Endothelial cell of umbilical vein (primary cell): Measurements from ENCODE around the gene EMC9. TPM values are rescaled to one million over a fixed set of nuclear protein-coding genes. Genes with fewer than 3 reads are reported as not detected.

Source experiments
- BruUV-seq: library from RNA; stranded (reverse); fragments of 400-500 nt; replicated peaks from 2 replicates; lab custom pipeline; 2021; lab: Mats Ljungman, UMichigan
- CTCF ChIA-PET: fragments of 300-600, 350-600 bp; sonication (Branson Sonifier 250); formaldehyde crosslinking; loops from one replicate; lab custom pipeline; 2021; ENCODE audit warnings: antibody characterized with exemption, inconsistent platforms; lab: Charles Lee
- POLR2A ChIA-PET: fragments of 300-600, 350-600 bp; sonication (Branson Sonifier 250); formaldehyde crosslinking; loops from one replicate; lab custom pipeline; 2021; ENCODE audit warnings: antibody characterized with exemption, inconsistent platforms; lab: Charles Lee
- DNase-seq: peaks from one replicate; pipeline ENCODE4 v3.0.0-alpha.2; 2011; ENCODE audit warnings: low read depth, low spot score
- FAIRE-seq: peaks from 2 replicates; lab custom pipeline; 2011; peaks lifted over from hg19 to GRCh38; lab: Jason Lieb, UNC
- H2AFZ ChIP-seq: 2 replicates; pipeline ENCODE4 v1.6.0; 2012; ENCODE audit warnings: low read depth, low read length, control low read depth, inconsistent platforms
- H3K27ac ChIP-seq: 2 replicates; pipeline ENCODE4 v1.5.1; 2011; ENCODE audit warnings: low read depth, mild to moderate bottlenecking, control low read depth, low read length, moderate library complexity; ENCODE audit not compliant: insufficient read depth
- H3K27me3 ChIP-seq, 2 experiments: 2 replicates each; pipeline versions ENCODE4 v1.6.0 to v1.6.1; 2011; ENCODE audit warnings: low read length in 2 of 2, mixed read lengths in 1 of 2; ENCODE audit not compliant: control insufficient read depth in 2 of 2, insufficient read depth in 2 of 2
- H3K36me3 ChIP-seq, 2 experiments: 2 replicates in 1 of 2; 3 replicates in 1 of 2; pipeline ENCODE4 v1.5.1; 2011; ENCODE audit warnings: low read length in 2 of 2, mild to moderate bottlenecking in 1 of 2, moderate library complexity in 1 of 2; ENCODE audit not compliant: control insufficient read depth in 2 of 2, insufficient read depth in 2 of 2; ENCODE audit errors: extremely low read depth in 1 of 2
- H3K4me1 ChIP-seq: 3 replicates; pipeline ENCODE4 v1.5.1; 2011; ENCODE audit warnings: mild to moderate bottlenecking, low read length; ENCODE audit not compliant: control insufficient read depth, insufficient read depth; ENCODE audit errors: extremely low read depth
- H3K4me2 ChIP-seq: 2 replicates; pipeline ENCODE4 v1.6.1; 2011; ENCODE audit warnings: low read length, control low read depth, mixed read lengths; ENCODE audit not compliant: insufficient read depth
- H3K4me3 ChIP-seq, 3 experiments: fragments of 200-600 bp in 1 of 3; sonication (generic), shearing (Covaris generic) in 1 of 3; replicated peaks in 1 of 3; 2 replicates each; pipeline ENCODE4 v1.5.1; 2011 to 2016; ENCODE audit warnings: control low read depth in 3 of 3, low read length in 3 of 3, mild to moderate bottlenecking in 2 of 3, inconsistent platforms in 1 of 3, low read depth in 1 of 3, moderate library complexity in 1 of 3; ENCODE audit not compliant: insufficient read depth in 1 of 3
- H3K79me2 ChIP-seq: 2 replicates; pipeline ENCODE4 v1.6.0; 2012; ENCODE audit warnings: low read length, inconsistent platforms; ENCODE audit not compliant: control insufficient read depth, insufficient read depth
- H3K9ac ChIP-seq: replicated peaks from 2 replicates; pipeline ENCODE3; 2011; ENCODE audit warnings: low read length, control low read depth; ENCODE audit not compliant: insufficient read depth; ENCODE audit errors: extremely low read depth
- H3K9me1 ChIP-seq: replicated peaks from 3 replicates; pipeline ENCODE4 v1.6.0; 2011; ENCODE audit warnings: mild to moderate bottlenecking, low read length; ENCODE audit not compliant: control insufficient read depth, insufficient read depth; ENCODE audit errors: extremely low read depth
- H3K9me3 ChIP-seq: replicated peaks from 2 replicates; pipeline ENCODE4 v1.5.1; 2012; ENCODE audit warnings: low read length, inconsistent platforms; ENCODE audit not compliant: control insufficient read depth, insufficient read depth
- H4K20me1 ChIP-seq: replicated peaks from 2 replicates; pipeline ENCODE3; 2011; ENCODE audit warnings: mild to moderate bottlenecking, low read length; ENCODE audit not compliant: control insufficient read depth, insufficient read depth; ENCODE audit errors: extremely low read depth
- CTCF ChIP-seq, 2 donors: IDR thresholded peaks; 1 replicate in 1 of 2; 2 replicates in 1 of 2; pipeline ENCODE4 v1.5.1; 2011; ENCODE audit warnings: low read length in 2 of 2, mild to moderate bottlenecking in 2 of 2, moderate library complexity in 2 of 2, control low read depth in 1 of 2, inconsistent platforms in 1 of 2, low read depth in 1 of 2; ENCODE audit not compliant: insufficient read depth in 1 of 2; ENCODE audit errors: extremely low read depth in 1 of 2
- EZH2 ChIP-seq: IDR thresholded peaks from 2 replicates; pipeline ENCODE4 v1.6.1; 2012; ENCODE audit warnings: borderline replicate concordance, low read depth, mild to moderate bottlenecking, moderate library complexity, low read length, inconsistent platforms; ENCODE audit not compliant: severe bottlenecking
- FOS ChIP-seq: IDR thresholded peaks from 2 replicates; pipeline ENCODE4 v1.6.1; 2011; ENCODE audit warnings: mild to moderate bottlenecking, low read length, moderate library complexity, borderline replicate concordance; ENCODE audit not compliant: insufficient read depth
- GATA2 ChIP-seq: IDR thresholded peaks from 2 replicates; pipeline ENCODE4 v1.7.0; 2011; ENCODE audit warnings: low read depth, mild to moderate bottlenecking, moderate library complexity, mixed read lengths, low read length; ENCODE audit not compliant: insufficient read length, insufficient read depth
- JUN ChIP-seq: IDR thresholded peaks from 2 replicates; pipeline ENCODE4 v1.6.1; 2011; ENCODE audit warnings: borderline replicate concordance, low read depth; ENCODE audit not compliant: insufficient read length, insufficient read depth
- MAX ChIP-seq: IDR thresholded peaks from 2 replicates; pipeline ENCODE4 v1.6.1; 2011; ENCODE audit not compliant: insufficient read depth, insufficient read length
- MYC ChIP-seq: IDR thresholded peaks from one replicate; pipeline ENCODE4 v1.6.1; 2011; ENCODE audit warnings: mild to moderate bottlenecking, low read depth, low read length
- POLR2A ChIP-seq: IDR thresholded peaks from 2 replicates; pipeline ENCODE4 v1.6.1; 2012; ENCODE audit warnings: low read depth, mild to moderate bottlenecking, control low read depth, low read length
- POLR2AphosphoS5 ChIP-seq: IDR thresholded peaks from 2 replicates; pipeline ENCODE4 v1.6.1; 2012; ENCODE audit warnings: low read depth, mild to moderate bottlenecking, control low read depth, low read length, moderate library complexity; ENCODE audit not compliant: insufficient read depth
- dilution Hi-C: fragments of 300-500 bp; cut with MboI; formaldehyde crosslinking; loops from one replicate; pipeline ENCODE4 v1.15.0; 2019; ENCODE audit warnings: low sequenced_read_pairs; ENCODE audit not compliant: extremely low pct_ligation_motif_present
- intact Hi-C: fragments of 100-400 bp; cut with micrococcal nuclease; formaldehyde crosslinking; loops from one replicate; pipeline ENCODE4 v1.10.0; 2022
- polyA plus RNA-seq, 4 experiments: library from polyadenylated mRNA; depleted of rRNA in 3 of 4; stranded (reverse) in 3 of 4; unstranded in 1 of 4; fragments of >200 nt; gene quantifications; 2 replicates each; pipeline versions ENCODE4 v1.2.1 to v1.2.3, GENCODE V29; 2011 to 2012; ENCODE audit warnings: missing spikeins in 1 of 4
- total RNA-seq: library from RNA; stranded (reverse); gene quantifications from 2 replicates; pipeline ENCODE4 v1.2.3, GENCODE V29; 2021

Gene EMC9
- total and polyA plus RNA-seq, 2 donors (not counting 3 experiments of a cell fraction or from before 2014, with no cell fraction given) = 21.8 to 31.8 TPM

GRCh38 chr14:24189460-24189859, 48.1 kb upstream of the EMC9 start:
- ChIA-PET CTCF (interaction anchor here (1.0 to 1.6 kb wide), 4 partner anchors 24 to 108 kb away, joined by 3 to 6 read pairs (median 4); partner anchors contain the start of genes CHMP4A, IRF9 and MDP1), POLR2A (interaction anchor here (1.0 kb wide), 1 partner anchor 24 kb away, joined by 5 read pairs; the partner anchor contains the start of gene CHMP4A)
- no peak overlapping the region for H2AFZ ChIP-seq
- FAIRE-seq (no peak), DNase-seq (no peak)
- no peaks in the 10 kb centered on the region for H3K9me3 ChIP-seq
- no peak overlapping the region for H3K4me3 ChIP-seq
- BruUV-seq = no TSS peak
- H3K36me3 ChIP-seq = peaks cover 5 to 31% of the 10 kb centered on the region in 2 experiments
- H3K9ac ChIP-seq = peak overlapping the region; percentile 14
- dilution Hi-C loops = no loop called here
- no peaks in the 10 kb centered on the region for H3K27me3 ChIP-seq
- no peaks in the 10 kb centered on the region for H3K9me1 ChIP-seq
- H3K4me2 ChIP-seq = no peak overlapping the region
- peaks cover 24% of the 10 kb centered on the region for H3K79me2 ChIP-seq
- TF ChIP-seq MYC = no peak
- no peak for TF ChIP-seq MAX
- TF ChIP-seq POLR2AphosphoS5 = no peak
- no peak for TF ChIP-seq GATA2
- TF ChIP-seq POLR2A = no peak
- TF ChIP-seq FOS = no peak
- TF ChIP-seq CTCF (IDR thresholded peaks at IDR 0.05; ENCODE audit: extremely low read depth in 1 of 2, insufficient read depth in 1 of 2, low read depth in 1 of 2, low read length in 2 of 2) = no peak
- TF ChIP-seq JUN = no peak
- no peak for TF ChIP-seq EZH2
- intact Hi-C loops = loop anchor here (2.0 kb wide), 4 partner anchors 29 to 107 kb away; partner anchors contain the start of genes DCAF11, IRF9, NRL and PSME2
- peaks cover 8% of the 10 kb centered on the region for H3K4me1 ChIP-seq
- H3K27ac ChIP-seq = no peak overlapping the region
- H4K20me1 ChIP-seq = no peaks in the 10 kb centered on the region
